GM21528 (cell line): ENCODE measurements around the gene GABARAP.

ENCODE experiments used
- ATAC-seq: cut with Tn5 transposase; IDR thresholded peaks from one replicate; pipeline ENCODE4 v1.9.1; 2021; ENCODE audit warnings: mild to moderate bottlenecking, moderate library complexity; ENCODE audit not compliant: unreplicated experiment, low FRiP score

The GABARAP gene

DNA sequence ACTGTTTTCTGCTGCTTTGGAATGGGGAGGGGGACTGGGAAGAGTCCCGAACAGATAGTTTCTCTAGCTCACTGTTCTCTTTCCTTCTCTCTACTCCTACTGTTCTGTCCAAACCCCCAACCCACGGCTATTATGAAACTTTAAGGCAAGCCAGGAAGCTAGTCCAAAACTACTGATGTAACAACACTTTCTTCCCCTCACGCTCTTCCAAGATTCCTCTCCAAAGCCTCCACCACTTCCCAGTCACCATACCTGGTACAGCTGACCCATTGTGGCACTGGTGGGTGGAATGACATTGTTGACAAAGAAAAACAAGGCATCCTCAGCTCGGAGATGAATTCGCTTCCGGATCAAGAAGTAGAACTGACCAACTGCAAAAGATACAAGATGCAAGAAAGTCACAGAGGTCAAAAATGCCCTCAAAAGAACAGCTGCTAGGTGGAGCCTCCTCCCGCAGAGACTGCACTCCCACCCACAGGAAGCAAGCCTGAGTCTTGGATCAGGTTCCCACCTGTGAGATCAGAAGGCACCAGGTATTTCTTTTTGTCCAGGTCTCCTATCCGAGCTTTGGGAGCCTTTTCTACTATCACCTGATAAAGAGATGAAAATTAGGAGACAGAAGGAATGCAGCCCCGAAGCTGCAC lies 1.0 kb downstream of the GABARAP start:
- no peak for ATAC-seq

DNA sequence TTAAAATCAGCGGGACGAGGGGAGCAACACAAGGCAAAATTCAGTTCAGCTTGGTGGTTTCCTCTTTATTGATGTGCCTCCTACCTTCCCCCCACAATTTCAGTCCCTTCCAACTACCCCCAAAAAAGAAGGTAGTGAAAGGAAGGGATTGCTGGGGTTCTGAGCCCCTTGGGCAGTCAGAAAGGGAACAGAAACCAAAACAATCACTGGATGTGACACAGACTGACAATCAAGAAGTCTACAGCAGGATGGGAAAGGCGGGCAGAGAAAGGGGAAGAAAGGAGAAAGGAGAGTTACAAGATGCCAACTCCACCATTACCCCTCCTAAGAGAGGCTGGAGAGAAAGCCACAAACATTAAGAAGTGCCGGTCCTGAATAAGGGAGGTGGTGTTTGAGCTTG lies 1.9 kb downstream of the GABARAP start:
- no peak for ATAC-seq

DNA sequence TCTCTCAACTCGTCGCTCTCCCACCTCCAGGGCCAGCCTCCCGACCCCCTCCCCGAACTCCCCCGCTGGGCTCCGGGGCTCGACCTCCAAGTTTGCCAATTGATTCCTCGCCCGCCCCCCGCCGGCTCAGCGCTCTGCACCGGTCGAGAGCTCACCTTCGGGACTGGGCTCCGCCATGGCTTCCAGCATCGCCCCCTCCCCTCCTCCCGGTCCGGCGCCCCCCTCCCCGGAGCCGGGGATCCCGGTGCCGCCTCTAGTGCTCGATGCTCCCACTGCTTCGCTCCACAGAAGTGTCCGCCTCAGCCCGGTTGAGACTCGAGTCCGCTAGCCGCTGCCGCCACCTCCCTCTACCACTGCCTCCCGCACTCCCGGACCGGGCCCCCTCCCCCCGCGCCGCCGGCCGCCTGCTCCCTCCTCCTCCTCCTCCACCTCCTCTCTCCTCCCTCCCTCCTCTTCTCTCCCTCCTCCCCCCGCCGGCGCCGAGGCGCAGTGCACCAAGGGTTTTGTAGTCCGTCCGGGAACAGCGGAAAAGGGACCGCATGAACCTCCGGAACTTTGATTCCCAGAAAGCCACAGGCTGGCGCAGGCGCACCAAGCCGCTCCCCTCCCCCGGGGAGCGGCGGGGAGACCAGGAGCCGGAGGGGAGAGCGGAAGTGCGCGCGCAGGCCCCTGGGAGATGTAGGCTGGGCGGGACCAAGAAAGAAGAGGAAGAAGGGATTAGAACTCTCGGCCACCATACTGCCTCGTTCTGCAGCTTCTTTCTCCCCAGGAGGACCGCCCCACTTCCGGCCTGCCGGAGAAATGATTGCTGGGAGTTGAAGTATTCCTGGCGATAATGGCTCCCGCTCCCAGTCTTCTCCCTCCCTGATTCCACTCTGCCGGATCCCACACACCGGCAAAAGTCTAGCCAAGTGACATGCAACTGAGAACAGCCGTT lies 2.9 kb downstream of the GABARAP start, which contains the start of gene PHF23:
Gene PHF23, minus strand, starts transcription at position 367 of the 937 bp plus-strand sequence. Its CDS starts 178 bp downstream, at position 189.
- ATAC-seq, result peak; percentile 41

DNA sequence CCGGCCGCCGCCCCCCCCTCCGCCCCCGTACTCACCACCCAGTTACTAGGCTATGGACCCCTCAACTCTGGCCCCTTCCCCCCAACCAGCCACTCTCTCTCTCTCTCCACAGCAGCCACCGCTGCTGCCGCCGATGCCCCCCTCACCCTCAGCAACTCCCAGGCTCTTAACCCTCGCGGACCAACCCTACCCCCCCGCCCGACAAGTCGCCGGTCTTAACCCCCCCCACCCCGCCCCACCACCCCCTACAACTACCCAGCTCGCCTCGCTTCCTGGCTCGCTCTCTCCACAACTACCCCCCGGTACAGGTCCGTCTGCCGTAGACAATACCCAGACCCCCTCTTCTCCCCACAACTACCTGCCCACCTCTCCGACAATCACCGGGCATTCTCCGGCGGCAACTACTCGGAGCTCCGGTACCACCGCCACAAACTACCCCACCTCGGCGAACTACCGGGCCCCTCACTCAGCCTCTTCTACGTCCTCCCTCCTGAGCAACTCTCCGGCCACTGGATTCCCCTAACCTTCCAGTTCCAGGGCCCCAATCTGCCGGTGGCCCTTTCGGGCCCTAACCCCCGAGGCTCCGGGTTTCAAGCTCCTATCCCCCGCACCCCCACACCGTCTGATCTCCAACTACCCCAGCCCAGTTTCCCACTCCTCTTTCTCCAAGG lies 3.7 kb downstream of the GABARAP start:
- no peak for ATAC-seq

DNA sequence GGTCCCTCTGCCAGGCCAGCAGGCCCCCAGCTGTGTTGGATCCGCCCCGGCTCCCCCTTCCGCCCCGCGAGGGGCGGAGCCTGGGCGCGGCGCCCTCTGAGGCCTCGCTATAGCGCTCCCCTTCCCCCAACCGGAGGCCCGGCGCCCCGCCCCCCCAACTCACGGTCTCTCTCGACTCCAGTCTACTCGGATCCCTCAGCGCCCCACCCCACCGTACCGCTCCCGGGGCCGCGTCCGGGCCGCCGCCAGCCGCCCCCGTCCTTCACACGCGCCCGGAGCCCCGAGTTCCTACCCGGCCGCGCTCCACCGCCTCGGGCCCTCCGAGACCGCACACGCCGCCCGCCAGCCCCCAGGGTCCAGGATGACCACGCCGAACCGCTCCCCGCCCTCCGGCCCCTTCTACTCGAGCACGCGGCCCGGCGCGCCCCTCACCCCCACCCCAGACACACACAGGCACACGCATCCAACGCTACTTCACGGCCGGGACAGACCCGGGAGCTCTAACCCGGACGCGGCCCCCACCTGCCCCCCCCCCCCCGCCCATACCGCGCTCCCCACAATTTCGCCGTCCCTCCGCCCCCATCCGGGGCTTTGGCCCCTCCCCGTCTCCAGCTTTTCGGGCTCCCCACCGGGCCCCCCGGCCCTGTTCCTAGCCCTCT lies 4.4 kb downstream of the GABARAP start:
- ATAC-seq, result no peak

DNA sequence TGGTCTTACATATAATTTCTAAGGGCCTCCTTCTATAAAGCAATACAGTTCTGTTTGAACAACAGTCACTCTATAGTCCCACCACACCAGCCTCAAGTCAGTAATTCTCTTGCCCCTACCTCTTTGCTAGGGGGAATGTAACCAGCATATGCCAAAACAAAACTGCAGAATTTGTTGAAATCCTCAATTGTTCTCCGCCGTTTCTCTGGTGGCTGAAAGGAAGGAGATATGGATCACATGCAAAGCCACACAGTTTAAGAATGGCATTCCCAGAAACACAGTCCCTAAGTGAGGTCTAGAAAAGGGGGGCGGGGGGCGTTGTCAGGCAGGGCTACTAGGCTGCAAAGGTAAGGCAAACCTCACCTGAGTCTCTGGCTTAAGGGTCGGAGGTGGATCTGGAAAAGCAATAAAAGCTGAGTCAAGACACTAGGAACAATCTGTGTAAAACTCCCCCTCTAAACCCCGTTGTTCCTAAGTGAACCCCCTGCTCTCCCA lies 4.9 kb downstream of the GABARAP start:
- ATAC-seq, result no peak

DNA sequence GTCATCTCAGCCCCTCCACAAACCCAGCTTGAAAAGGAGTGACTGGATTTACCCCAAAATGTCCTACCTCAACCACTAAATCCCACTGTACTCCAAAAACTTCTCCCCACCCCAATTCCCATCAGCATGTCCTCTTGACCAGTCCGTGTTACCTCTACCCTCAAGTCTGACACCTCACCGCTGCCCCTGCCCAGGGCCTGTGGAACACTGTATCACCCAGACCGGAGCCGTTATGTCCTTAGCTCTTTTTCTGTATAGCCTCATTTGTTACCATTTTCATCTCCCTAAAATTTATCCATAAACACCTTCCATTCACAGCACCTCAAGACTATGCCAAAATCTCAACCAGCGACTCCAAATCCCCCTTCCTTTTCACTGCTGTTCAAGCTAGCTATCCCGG lies 5.4 kb downstream of the GABARAP start:
- no peak for ATAC-seq

DNA sequence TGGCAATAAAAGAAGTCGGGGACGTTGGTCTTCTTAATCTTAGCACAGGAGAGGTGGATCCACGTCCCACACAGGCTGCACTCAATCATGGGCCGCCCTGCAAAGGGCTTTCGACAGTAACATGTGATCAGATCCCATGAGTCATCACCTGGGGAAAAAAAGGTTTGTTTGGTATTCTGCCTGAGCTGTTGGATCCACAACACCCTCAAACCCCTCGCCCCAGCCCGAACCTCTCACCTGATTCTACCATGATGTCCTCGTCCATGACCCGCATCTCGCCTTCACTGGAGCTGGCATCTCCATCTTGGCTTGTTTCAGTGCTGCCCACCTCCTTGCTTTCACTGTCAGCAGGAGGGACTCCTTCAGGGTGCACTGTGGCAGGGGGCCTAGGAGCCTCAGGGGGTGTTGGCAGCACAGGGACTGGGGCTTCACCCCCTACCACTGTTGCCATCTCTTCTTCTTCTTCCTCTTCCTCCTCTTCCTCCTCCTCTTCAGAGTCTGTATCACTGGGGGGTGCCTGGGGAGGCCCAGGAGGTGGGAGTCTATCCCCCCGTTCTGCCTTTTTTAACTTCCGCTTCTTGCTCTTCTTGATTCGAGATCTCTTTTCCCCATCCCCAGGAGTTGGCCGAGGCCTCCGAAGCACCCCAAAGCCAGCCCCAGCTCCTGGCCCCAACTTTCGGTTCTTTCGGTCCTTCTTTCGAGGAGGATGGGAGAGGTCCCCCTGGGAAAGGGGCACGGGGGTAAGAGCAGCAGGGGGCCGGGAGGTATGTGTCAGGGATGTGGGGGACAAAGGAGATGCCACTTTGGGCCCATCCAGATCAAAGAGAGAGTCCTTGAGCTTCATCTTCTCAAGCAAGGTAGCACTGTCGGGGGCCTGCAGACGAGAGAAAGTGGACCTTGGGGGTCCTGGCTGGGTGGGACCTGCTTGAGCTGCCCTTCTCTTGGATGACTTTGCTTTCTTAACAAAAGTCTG lies 6.3 kb downstream of the GABARAP start:
- no peak for ATAC-seq

DNA sequence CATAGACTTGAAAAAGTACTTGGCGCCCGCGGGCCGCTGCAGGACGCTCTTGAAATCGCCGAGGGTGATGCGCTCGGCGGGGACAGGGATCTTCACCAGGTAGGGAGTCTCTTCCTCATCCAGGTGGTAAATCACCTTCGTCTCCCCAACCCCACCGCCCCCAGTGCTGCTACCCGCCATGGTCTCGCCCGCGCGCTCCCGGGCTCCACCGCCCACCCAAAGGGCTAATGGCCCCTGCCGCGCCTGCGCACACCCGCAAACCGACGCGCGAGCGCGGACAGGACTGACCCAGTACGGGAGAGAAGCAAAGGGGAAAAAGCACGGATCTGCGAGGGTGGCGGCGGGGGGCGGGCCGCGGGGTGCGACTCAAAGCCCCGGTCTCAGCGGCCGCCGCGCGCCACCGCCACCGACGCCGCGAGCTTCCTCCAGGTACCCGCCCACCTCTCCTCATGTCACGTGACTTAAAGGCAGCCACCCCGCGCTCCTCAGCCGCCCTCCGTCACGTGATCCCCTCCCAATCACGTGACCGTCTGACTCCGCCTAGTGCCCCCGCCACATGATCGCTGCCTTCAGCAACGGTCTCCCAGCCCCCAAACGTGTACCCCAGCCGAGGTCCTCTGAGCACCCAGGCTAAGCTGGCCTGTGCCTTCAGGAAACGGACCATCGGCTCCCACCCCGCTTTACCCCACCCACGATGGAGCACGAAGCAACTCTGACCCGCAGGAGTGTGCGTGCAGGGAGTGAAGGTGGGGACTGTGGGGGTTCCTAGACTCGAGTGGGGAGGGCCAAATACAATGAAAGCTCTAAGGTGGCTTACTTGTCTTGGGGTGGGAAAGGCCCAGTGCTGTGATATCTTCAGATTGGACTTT lies 7.9 kb downstream of the GABARAP start, which contains the start of gene DVL2:
Gene DVL2, minus strand, starts transcription at position 435 of the 869 bp plus-strand sequence. Its CDS starts 255 bp downstream, at position 180.
- peak; percentile 53 for ATAC-seq

DNA sequence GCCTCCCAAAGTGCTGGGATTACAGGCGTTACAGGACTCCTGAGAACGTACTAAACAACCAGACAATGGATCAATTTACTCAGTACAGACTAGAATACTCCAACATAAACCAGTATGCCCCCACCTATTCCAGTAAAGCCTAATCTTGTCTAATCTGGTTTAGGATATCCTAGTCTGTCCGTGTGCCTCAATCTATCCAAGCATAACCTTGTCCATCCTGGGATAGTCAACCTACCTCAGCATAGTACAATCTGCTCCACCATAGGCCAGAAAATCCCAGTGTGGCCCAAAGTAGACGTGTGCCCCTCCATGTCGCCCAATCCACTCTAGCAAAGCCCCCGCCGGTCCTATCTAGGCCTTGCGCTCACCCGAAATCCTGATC lies 8.6 kb downstream of the GABARAP start:
- ATAC-seq, result no peak

DNA sequence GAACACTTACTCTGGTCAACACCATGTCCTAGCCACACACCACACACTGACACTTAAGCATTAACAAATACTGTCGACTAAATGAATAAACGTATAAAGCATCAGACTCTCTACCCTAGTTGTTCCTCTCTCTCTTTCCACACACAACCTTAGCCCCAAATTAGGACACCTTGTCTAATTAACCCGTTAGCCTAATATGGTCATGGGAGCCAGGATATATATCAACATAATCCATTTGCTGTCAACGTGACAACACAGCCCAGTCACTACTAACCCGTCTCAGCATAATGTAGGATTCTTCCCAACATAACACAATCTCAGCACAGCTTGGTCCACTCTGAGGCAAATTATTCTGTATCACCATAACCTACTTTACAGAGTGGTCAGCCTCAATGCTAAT lies 10.1 kb downstream of the GABARAP start:
- no peak for ATAC-seq

DNA sequence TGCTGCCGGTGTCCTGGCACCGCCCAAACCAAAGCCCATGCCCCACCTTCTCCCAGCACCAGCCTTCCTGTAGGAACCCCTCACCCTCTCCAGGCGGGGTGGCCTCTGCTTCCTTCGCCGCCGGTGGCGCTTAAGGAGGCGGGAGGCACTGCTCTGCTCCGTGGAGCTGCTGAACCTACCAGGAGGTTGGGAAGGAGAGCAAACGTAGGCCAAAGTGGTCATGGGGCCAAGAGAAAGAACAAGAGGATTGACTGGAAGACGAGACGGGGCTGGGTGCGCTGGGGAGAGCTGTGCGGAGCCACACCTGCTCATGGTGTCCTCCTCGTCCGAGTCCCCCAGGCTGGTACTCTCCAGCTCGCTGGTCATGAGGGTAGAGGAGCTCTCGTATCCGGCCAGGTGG lies 12.7 kb downstream of the GABARAP start:
- no peak for ATAC-seq

DNA sequence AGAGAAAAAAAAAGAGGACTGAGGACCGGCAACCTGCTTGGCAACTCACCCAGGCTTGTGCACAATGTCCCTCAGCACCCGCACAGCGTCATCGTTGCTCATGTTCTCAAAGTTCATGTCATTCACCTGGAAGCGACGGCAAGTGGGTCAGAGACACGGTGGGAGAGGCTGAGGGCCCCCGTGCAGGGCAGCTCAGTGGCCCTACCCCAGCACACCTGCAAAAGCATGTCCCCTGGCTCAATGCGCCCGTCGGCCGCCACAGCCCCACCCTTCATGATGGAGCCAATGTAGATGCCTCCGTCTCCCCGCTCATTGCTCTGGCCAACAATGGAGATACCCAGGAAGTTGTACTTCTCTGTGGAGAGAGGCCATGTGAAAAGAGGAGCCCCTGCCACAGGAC lies 13.3 kb downstream of the GABARAP start:
- no peak for ATAC-seq

DNA sequence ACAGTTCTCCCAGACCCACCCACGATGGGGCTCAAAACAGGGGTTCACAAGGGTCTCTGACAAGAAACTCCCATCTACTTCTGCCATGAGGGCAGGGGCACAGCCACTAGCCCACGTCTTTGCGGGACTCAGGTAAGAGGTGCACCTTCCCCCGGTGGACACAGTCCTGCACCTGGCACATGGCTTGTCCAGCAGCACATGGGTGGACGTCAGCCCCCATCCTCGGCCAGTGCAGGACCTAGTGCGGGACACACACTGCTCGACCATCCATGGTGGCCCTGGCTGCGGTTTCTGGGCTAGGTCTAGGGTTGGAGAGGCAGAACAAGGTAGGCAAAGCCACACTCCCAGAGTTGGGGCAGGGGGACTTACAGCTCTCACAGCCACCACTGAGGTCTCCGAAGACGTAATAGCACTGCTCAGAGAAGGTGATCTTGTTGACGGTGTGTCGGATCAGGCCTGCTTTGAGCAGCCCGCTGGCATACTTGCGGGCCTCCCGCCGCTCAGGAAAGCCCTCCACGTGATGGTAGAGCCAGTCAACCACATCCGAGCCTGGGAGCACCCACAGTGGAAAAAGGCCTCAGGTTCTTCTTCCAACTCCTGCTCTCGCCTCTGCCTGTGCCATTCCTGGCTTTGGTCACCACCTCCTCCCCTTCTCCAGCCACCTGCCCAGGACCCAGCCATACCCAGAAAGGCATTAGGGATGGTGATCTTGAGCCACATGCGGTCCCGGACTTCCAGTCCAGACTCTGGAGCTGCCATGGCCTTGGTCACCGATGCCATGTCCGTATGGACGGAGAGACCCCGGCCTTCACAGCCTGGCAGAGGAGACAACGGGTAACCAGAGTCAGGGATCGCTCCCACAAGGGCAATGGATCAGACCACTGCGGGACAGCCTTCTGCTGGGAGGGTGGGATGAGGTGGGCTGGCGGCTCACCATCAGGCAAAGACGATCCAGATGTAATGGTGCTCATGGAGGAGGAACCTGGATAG lies 15.2 kb downstream of the GABARAP start:
- ATAC-seq, result no peak

DNA sequence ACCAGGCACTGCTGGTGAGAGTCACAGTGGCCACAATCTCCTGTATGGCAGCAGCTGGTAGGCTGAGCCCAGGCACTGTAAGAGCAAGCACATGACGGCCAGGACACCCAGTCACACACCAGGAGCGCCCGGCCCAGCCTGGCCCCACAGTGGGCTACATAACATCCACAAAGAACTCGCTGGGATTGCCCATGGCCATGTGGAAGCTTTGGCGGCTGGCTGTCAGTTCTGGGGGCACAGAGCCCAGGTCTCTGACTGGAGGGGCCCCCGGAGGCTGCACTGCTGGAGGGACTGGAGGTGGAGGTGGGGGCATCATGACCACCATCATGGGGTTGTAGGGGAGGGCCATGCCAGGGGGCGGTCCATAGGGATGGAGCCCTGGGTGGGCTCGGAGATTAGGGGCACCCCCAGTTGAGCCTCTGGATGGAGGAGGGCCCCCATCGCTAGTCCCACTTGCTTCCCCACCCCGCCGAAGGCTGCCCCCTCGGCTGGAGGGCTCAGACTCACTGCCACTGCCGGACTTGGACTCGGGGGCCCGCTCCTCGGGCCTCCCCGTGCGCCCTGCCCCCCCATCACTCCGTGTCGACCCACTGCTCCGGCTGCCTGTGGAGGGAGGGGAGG lies 16.4 kb downstream of the GABARAP start:
- no peak for ATAC-seq

DNA sequence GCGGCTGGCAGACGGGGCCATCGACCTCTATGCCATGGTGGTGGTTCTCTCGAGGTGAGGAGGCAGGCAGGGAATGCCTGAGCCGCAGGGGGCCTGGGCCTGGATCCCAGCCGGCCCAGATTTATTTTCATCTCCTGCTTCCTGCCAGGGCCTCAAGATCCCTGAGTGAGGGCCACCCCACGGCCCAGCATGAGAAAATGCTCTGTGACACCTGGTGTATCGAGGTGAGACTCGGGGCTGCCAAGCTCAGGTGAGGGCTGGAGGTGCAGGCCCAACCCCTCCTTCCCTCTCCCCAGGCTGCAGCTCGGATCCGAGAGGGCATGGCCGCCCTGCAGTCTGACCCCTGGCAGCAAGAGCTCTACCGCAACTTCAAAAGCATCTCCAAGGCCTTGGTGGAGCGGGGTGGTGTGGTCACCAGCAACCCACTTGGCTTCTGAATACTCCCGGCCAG lies 17.6 kb downstream of the GABARAP start:
- ATAC-seq, result no peak

DNA sequence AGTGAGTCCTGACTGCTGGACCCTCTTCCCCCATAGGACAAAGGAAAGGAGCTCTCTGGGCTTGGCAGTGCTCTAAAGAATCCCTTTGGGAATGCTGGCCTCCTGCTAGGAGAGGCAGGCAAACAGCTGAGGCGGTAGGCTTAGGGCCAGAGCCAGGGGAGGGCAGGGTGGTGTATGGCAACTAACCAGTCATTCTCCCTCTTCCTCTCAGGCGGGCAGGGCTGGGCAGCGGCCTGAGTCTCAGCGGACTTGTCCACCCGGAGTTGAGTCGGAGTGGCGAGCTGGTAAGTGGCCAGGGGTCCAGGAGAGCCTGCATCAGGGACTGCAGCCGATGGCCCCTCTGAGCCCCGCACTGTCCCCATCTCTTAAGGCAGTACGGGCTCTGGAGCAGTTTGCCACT lies 18.1 kb downstream of the GABARAP start:
- no peak for ATAC-seq
